H1 (cell line): ENCODE data around the gene GPT2. TPM values are rescaled to one million over a fixed set of nuclear protein-coding genes. Genes with fewer than 3 reads are reported as not detected.

ENCODE experiments used
- CTCF ChIA-PET: fragments of 300-600 bp; sonication (Branson Sonifier 250); formaldehyde crosslinking; loops from one replicate; lab custom pipeline; 2021; ENCODE audit not compliant: partially characterized antibody; lab: Charles Lee
- POLR2A ChIA-PET: fragments of 300-600 bp; sonication (Branson Sonifier 250); formaldehyde crosslinking; loops from one replicate; lab custom pipeline; 2021; ENCODE audit warnings: inconsistent platforms; ENCODE audit not compliant: partially characterized antibody; lab: Charles Lee
- DNase-seq, 2 experiments: peaks; one replicate each; pipeline versions ENCODE4 v3.0.0 to v3.0.0-alpha.2; 2010 to 2022; ENCODE audit warnings: low spot score in 2 of 2, low read depth in 1 of 2, mixed read lengths in 1 of 2
- FAIRE-seq: peaks from 2 replicates; lab custom pipeline; 2011; peaks lifted over from hg19 to GRCh38; lab: Jason Lieb, UNC
- H2AFZ ChIP-seq: 2 replicates; pipeline ENCODE4 v1.8.1; 2012; ENCODE audit warnings: low read length, inconsistent platforms
- H2AK5ac ChIP-seq: 2 replicates; pipeline ENCODE4 v1.6.1; 2013; ENCODE audit warnings: low read depth, low read length
- H2BK120ac ChIP-seq: replicated peaks from 2 replicates; pipeline ENCODE3; 2013; ENCODE audit warnings: low read depth, low read length, inconsistent platforms
- H2BK12ac ChIP-seq: 2 replicates; pipeline ENCODE4 v1.6.1; 2013; ENCODE audit warnings: low read depth, low read length
- H2BK15ac ChIP-seq: 2 replicates; pipeline ENCODE4 v1.6.1; 2013; ENCODE audit warnings: low read length
- H2BK20ac ChIP-seq: 2 replicates; pipeline ENCODE4 v1.6.1; 2013; ENCODE audit warnings: low read length
- H2BK5ac ChIP-seq: 2 replicates; pipeline ENCODE4 v1.6.1; 2013; ENCODE audit warnings: low read depth, low read length
- H3K14ac ChIP-seq: 2 replicates; pipeline ENCODE4 v1.6.1; 2013; ENCODE audit warnings: inconsistent platforms; ENCODE audit not compliant: insufficient read length
- H3K18ac ChIP-seq: 2 replicates; pipeline ENCODE4 v1.6.1; 2013; ENCODE audit warnings: low read length; ENCODE audit errors: extremely low read depth
- H3K23ac ChIP-seq: 2 replicates; pipeline ENCODE4 v1.6.1; 2013; ENCODE audit warnings: inconsistent platforms; ENCODE audit not compliant: insufficient read length
- H3K23me2 ChIP-seq: 2 replicates; pipeline ENCODE4 v1.6.1; 2013; ENCODE audit warnings: low read depth, low read length
- H3K27ac ChIP-seq: 2 replicates; pipeline ENCODE4 v1.6.1; 2011; ENCODE audit warnings: low read depth, low read length, inconsistent platforms
- H3K27me3 ChIP-seq, 4 experiments: replicated peaks in 1 of 4; 1 replicate in 1 of 4; 2 replicates in 3 of 4; pipeline versions ENCODE4 v1.6.1 to v1.8.1; 2011 to 2013; ENCODE audit warnings: low read length in 3 of 4, mild to moderate bottlenecking in 3 of 4, inconsistent platforms in 2 of 4, mixed read lengths in 2 of 4, moderate library complexity in 1 of 4; ENCODE audit not compliant: control insufficient read depth in 3 of 4, insufficient read depth in 3 of 4; ENCODE audit errors: extremely low read depth in 1 of 4
- H3K36me3 ChIP-seq, 4 experiments: 2 replicates each; pipeline versions ENCODE4 v1.6.1 to v1.8.1; 2011 to 2013; ENCODE audit warnings: mild to moderate bottlenecking in 4 of 4, low read length in 3 of 4, moderate library complexity in 2 of 4, control low read depth in 1 of 4, inconsistent platforms in 1 of 4; ENCODE audit not compliant: insufficient read depth in 4 of 4, control insufficient read depth in 2 of 4
- H3K4ac ChIP-seq: replicated peaks from 2 replicates; pipeline ENCODE3; 2013; ENCODE audit warnings: low read length, low read depth, mixed read lengths, inconsistent platforms; ENCODE audit not compliant: insufficient read length
- H3K4me1 ChIP-seq, 4 experiments: replicated peaks in 1 of 4; 1 replicate in 1 of 4; 2 replicates in 3 of 4; pipeline versions ENCODE4 v1.6.1 to v1.8.1; 2011 to 2013; ENCODE audit warnings: low read length in 3 of 4, inconsistent platforms in 2 of 4, mixed read lengths in 1 of 4; ENCODE audit not compliant: insufficient read depth in 4 of 4, control insufficient read depth in 3 of 4
- H3K4me2 ChIP-seq, 2 experiments: 2 replicates each; pipeline versions ENCODE4 v1.6.1 to v1.8.1; 2011 to 2013; ENCODE audit warnings: low read depth in 2 of 2, low read length in 2 of 2, control low read depth in 1 of 2, inconsistent platforms in 1 of 2, mild to moderate bottlenecking in 1 of 2; ENCODE audit not compliant: insufficient read depth in 1 of 2
- H3K4me3 ChIP-seq, 4 experiments: fragments of 200-600, 300-600 bp in 1 of 4; sonication (generic), shearing (Covaris generic), sonication (Bioruptor Twin) in 1 of 4; 2 replicates each; pipeline versions ENCODE4 v1.5.1 to v1.8.1; 2011 to 2016; ENCODE audit warnings: low read length in 4 of 4, low read depth in 3 of 4, control low read depth in 2 of 4, inconsistent platforms in 2 of 4, mild to moderate bottlenecking in 2 of 4, mixed read lengths in 1 of 4, moderate library complexity in 1 of 4; ENCODE audit not compliant: insufficient read depth in 2 of 4; ENCODE audit errors: extremely low read depth in 1 of 4
- H3K56ac ChIP-seq: replicated peaks from 2 replicates; pipeline ENCODE3; 2013; ENCODE audit warnings: low read depth, mild to moderate bottlenecking, mixed read lengths, low read length, inconsistent platforms; ENCODE audit not compliant: insufficient read length
- H3K79me1 ChIP-seq: 2 replicates; pipeline ENCODE4 v1.6.1; 2013; ENCODE audit warnings: low read depth, low read length, control low read depth
- H3K79me2 ChIP-seq, 2 experiments: 2 replicates each; pipeline versions ENCODE4 v1.6.1 to v1.8.1; 2012 to 2013; ENCODE audit warnings: low read length in 2 of 2, mild to moderate bottlenecking in 2 of 2, inconsistent platforms in 1 of 2; ENCODE audit not compliant: insufficient read depth in 2 of 2, control insufficient read depth in 1 of 2
- H3K9ac ChIP-seq, 4 experiments: replicated peaks in 1 of 4; 1 replicate in 1 of 4; 2 replicates in 3 of 4; pipeline versions ENCODE4 v1.6.1 to v1.8.1; 2011 to 2013; ENCODE audit warnings: low read depth in 3 of 4, low read length in 3 of 4, control low read depth in 2 of 4, mild to moderate bottlenecking in 2 of 4, moderate library complexity in 2 of 4, inconsistent platforms in 1 of 4; ENCODE audit errors: extremely low read depth in 1 of 4
- H3K9me3 ChIP-seq, 2 experiments: 2 replicates each; pipeline versions ENCODE4 v1.6.1 to v1.8.1; 2012 to 2013; ENCODE audit warnings: mild to moderate bottlenecking in 2 of 2, moderate library complexity in 2 of 2, control low read depth in 1 of 2, inconsistent platforms in 1 of 2, low read depth in 1 of 2, low read length in 1 of 2, mixed read lengths in 1 of 2; ENCODE audit not compliant: insufficient read depth in 2 of 2
- H4K20me1 ChIP-seq, 2 experiments: replicated peaks in 1 of 2; 2 replicates each; pipeline versions ENCODE3 to v1.8.1; 2011 to 2013; ENCODE audit warnings: inconsistent platforms in 2 of 2, low read length in 2 of 2, mild to moderate bottlenecking in 1 of 2; ENCODE audit not compliant: insufficient read depth in 2 of 2, control insufficient read depth in 1 of 2
- H4K5ac ChIP-seq: 2 replicates; pipeline ENCODE4 v1.6.1; 2013; ENCODE audit warnings: low read length, low read depth, mixed read lengths, inconsistent platforms; ENCODE audit not compliant: insufficient read length
- H4K8ac ChIP-seq: 2 replicates; pipeline ENCODE4 v1.8.0; 2013; ENCODE audit warnings: mild to moderate bottlenecking, moderate library complexity, low read length, inconsistent platforms; ENCODE audit not compliant: insufficient read depth; ENCODE audit errors: extremely low read depth
- H4K91ac ChIP-seq: replicated peaks from 2 replicates; pipeline ENCODE3; 2013; ENCODE audit warnings: low read length, mixed read lengths, inconsistent platforms; ENCODE audit not compliant: insufficient read length
- POU5F1 ChIP-seq: IDR thresholded peaks from 2 replicates; pipeline ENCODE4 v1.6.1; 2011; ENCODE audit warnings: low read depth, mild to moderate bottlenecking, low read length, moderate library complexity
- RFX5 ChIP-seq: IDR thresholded peaks from 2 replicates; pipeline ENCODE4 v1.6.1; 2011; ENCODE audit warnings: low read depth, low read length, improper control_type of control experiment, borderline replicate concordance
- SIN3A ChIP-seq, 2 experiments: IDR thresholded peaks in 1 of 2; conservative IDR thresholded peaks in 1 of 2; 2 replicates each; pipeline ENCODE4 v1.6.1; 2011 to 2012; ENCODE audit warnings: low read length in 2 of 2, improper control_type of control experiment in 1 of 2, low read depth in 1 of 2, mild to moderate bottlenecking in 1 of 2
- SRF ChIP-seq: IDR thresholded peaks from 2 replicates; pipeline ENCODE4 v1.6.1; 2011; ENCODE audit warnings: mild to moderate bottlenecking, low read depth, low read length, moderate library complexity
- SUZ12 ChIP-seq: fragments of 200-600 bp; sonication (generic); IDR thresholded peaks from 2 replicates; pipeline ENCODE4 v1.6.1; 2012; ENCODE audit warnings: mild to moderate bottlenecking, inconsistent platforms, low read length, moderate library complexity, mixed read lengths
- TAF7 ChIP-seq: optimal IDR thresholded peaks from 2 replicates; pipeline ENCODE3; 2011; ENCODE audit warnings: low read depth, mild to moderate bottlenecking, inconsistent platforms, low read length, moderate library complexity, borderline replicate concordance
- YY1 ChIP-seq: IDR thresholded peaks from 2 replicates; pipeline ENCODE4 v1.6.1; 2011; ENCODE audit warnings: low read depth, mild to moderate bottlenecking, low read length
- WGBS, 2 experiments: shearing (Covaris generic) in 1 of 2; methylation state at CpG; one replicate each; pipeline versions ENCODE4 v1.1.6 to v1.1.7; 2013 to 2015; ENCODE audit warnings: low lambda C conversion rate in 2 of 2, mixed read lengths in 2 of 2, inconsistent platforms in 1 of 2, low coverage in 1 of 2, missing lambda C conversion rate in 1 of 2; ENCODE audit not compliant: insufficient replicate concordance in 2 of 2, insufficient coverage in 1 of 2, insufficient read length in 1 of 2; ENCODE audit errors: extremely low coverage in 1 of 2, missing lambda C conversion rate in 1 of 2; 5-methylcytosine and 5-hydroxymethylcytosine counted together
- polyA plus RNA-seq, 7 experiments: library from polyadenylated mRNA; depleted of rRNA in 3 of 7; stranded (reverse) in 5 of 7; unstranded in 2 of 7; fragments of >200 nt in 5 of 7; fragments of 200-250 nt in 2 of 7; gene quantifications; 1 replicate in 5 of 7; 2 replicates in 1 of 7; 4 replicates in 1 of 7; pipeline versions ENCODE4 v1.2.1 to v1.2.3, GENCODE V29; 2011 to 2013; ENCODE audit warnings: missing spikeins in 2 of 7, mixed read lengths in 2 of 7
- total RNA-seq: library from RNA; stranded (reverse); fragmentation: NEBNext Ultra II Directional; extraction: Animal tissue kit (Norgen Biotek cat#: 25700); gene quantifications from 2 replicates; pipeline ENCODE4 v1.2.1, GENCODE V29; 2021
- TF ChIP-seq, protein P1 (sequence below), 3 experiments: IDR thresholded peaks; 1 replicate in 2 of 3; 2 replicates in 1 of 3; pipeline versions ENCODE4 v1.5.1 to v1.6.1; 2011; ENCODE audit warnings: low read length in 3 of 3, mild to moderate bottlenecking in 3 of 3, inconsistent platforms in 2 of 3, low read depth in 1 of 3, moderate library complexity in 1 of 3; ENCODE audit not compliant: insufficient read depth in 1 of 3; ENCODE audit errors: control extremely low read depth in 1 of 3

The GPT2 gene
- total and polyA plus RNA-seq, 2 of the 8 experiments (the other 6 are each of a cell fraction or from before 2014, with no cell fraction given): 71.6 to 94.1 TPM

DNA sequence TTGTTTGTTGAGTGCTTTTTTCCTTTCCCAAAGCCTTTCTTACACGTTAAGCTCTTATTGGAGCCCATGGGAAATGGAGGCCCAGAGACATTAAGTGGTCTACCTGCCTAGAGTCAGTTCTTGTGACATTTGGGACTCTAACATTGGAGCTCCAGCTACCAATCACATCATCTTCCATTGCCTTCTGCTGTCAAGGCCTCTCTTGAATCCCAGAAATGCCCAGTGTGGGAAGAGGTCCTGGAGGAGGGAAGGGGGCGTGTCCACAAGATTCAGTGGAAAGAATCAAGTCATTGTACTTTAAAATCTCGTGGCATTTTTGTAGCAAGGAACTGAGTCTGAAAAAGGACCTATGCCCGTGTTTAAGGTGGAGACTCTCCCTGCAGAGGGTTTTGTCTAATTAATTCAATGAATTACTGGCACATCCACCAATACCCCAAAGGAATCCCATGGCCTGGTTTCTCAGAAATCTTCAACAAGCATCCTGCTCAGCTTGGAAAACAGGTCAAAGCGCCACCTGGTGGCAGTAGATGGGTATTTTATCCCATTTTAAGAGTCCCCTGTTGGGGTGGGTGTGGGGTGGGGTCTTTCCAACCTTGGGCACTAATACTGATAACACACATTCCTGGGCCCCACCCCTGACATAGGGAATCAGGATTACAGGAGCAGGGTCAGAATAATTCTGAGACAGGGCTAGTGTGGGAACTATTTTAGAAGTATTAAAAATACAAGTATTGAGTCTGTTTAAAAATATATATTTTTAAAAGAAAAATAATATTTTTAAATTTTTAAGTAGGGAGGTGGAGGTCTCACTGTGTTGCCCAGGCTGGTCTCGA is 24.6 kb downstream of the GPT2 start:
- Histone ChIP-seq H2BK5ac (no peak overlapping the region), H2BK20ac (no peak overlapping the region), H3K79me1 (peaks cover 2% of the 10 kb centered on the region), H3K23me2 (no peaks in the 10 kb centered on the region), H2AFZ (no peak overlapping the region), H2AK5ac (no peak overlapping the region), H3K27me3 (no peaks in the 10 kb centered on the region), H3K9ac (no peak overlapping the region), H3K4me1 (no peaks in the 10 kb centered on the region), H3K9me3 (no peaks in the 10 kb centered on the region; a peak in 1 of 4 replicates), H3K79me2 (0 out of 4 replicates have a peak, but pooled peaks cover 0 to 2% of the 10 kb centered on the region in 2 experiments), H2BK15ac (no peak overlapping the region), H3K14ac (no peak overlapping the region), H3K18ac (no peak overlapping the region), H2BK12ac (no peak overlapping the region), H4K8ac (no peak overlapping the region), H3K27ac (no peak overlapping the region; the same call in 1 of the 2 replicates), H3K56ac (no peak overlapping the region), H3K4me3 (no peak overlapping the region), H4K91ac (no peak overlapping the region), H2BK120ac (no peak overlapping the region), H3K23ac (no peak overlapping the region), H4K20me1 (peaks cover 10 to 12% of the 10 kb centered on the region in 2 experiments), H3K36me3 (peaks cover 16 to 74% (median 50%) of the 10 kb centered on the region in 4 experiments), H3K4ac (no peak overlapping the region), H4K5ac (no peak overlapping the region), H3K4me2 (no peak overlapping the region)
- ChIA-PET POLR2A (interaction anchor here (0.6 to 22.7 kb wide), 10 partner anchors 10 to 219 kb away, joined by 3 to 580 read pairs (median 5); partner anchors contain the start of genes GPT2 and ORC6), CTCF (interaction anchor here (0.6 to 10.1 kb wide), 28 partner anchors 8 to 236 kb away, joined by 3 to 124 read pairs (median 4); partner anchors contain the start of gene GPT2)
- WGBS, 2 experiments: 56% methylated on average over 6 of the region's 6 CpGs; no CpG with 5 or more reads in 1 of the 2 experiments
- peak; percentile 27 to 81 for DNase-seq
- peak; percentile 85 for FAIRE-seq
- TF ChIP-seq TAF7 (peak; percentile 17), SUZ12 (no peak), POU5F1 (no peak), YY1 (0 out of 2 replicates have a peak, but pooled peaks have one; percentile 19), SIN3A (conservative IDR thresholded peaks at IDR 0.05 in 1 of 2, IDR thresholded peaks at IDR 0.05 in 1 of 2; ENCODE audit: low read depth in 1 of 2, low read length in 2 of 2) (no peak), SRF (no peak), RFX5 (no peak)
- TF ChIP-seq, protein P1, sequence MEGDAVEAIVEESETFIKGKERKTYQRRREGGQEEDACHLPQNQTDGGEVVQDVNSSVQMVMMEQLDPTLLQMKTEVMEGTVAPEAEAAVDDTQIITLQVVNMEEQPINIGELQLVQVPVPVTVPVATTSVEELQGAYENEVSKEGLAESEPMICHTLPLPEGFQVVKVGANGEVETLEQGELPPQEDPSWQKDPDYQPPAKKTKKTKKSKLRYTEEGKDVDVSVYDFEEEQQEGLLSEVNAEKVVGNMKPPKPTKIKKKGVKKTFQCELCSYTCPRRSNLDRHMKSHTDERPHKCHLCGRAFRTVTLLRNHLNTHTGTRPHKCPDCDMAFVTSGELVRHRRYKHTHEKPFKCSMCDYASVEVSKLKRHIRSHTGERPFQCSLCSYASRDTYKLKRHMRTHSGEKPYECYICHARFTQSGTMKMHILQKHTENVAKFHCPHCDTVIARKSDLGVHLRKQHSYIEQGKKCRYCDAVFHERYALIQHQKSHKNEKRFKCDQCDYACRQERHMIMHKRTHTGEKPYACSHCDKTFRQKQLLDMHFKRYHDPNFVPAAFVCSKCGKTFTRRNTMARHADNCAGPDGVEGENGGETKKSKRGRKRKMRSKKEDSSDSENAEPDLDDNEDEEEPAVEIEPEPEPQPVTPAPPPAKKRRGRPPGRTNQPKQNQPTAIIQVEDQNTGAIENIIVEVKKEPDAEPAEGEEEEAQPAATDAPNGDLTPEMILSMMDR (IDR thresholded peaks at IDR 0.05; ENCODE audit: control extremely low read depth in 1 of 3, insufficient read depth in 1 of 3, low read depth in 1 of 3, low read length in 3 of 3): peak; percentile 26 to 82 (median 66)
